8988T (cell line): ENCODE results near the gene SUSD4.

Experiments
- DNase-seq: peaks from one replicate; pipeline ENCODE4 v3.0.0; 2011

The SUSD4 gene

GRCh38 chr1:223175633-223176032 is 188.3 kb downstream of the SUSD4 start:
- no peak for DNase-seq

- no peak for DNase-seq
Measured at GRCh38 chr1:223175032-223175431, 188.9 kb downstream of the SUSD4 start.
